GM19372 (cell line): Measurements from ENCODE around the gene VILL.

Experiments used
- ATAC-seq: cut with Tn5 transposase; IDR thresholded peaks from one replicate; pipeline ENCODE4 v1.9.1; 2021; ENCODE audit warnings: mild to moderate bottlenecking, low read depth, moderate library complexity; ENCODE audit not compliant: unreplicated experiment

Gene VILL

GRCh38 chr3:37997791-37998370 is 7.3 kb downstream of the VILL start:
- no peak for ATAC-seq

- no peak for ATAC-seq
Measured at GRCh38 chr3:37999836-38000235, 9.2 kb downstream of the VILL start.

- ATAC-seq = no peak
Measured at GRCh38 chr3:38000242-38000916, 9.8 kb downstream of the VILL start.

GRCh38 chr3:38000965-38001455 is 10.4 kb downstream of the VILL start:
- no peak for ATAC-seq

GRCh38 chr3:38001456-38002081 is 11.0 kb downstream of the VILL start:
- no peak for ATAC-seq

- ATAC-seq = no peak
Measured at GRCh38 chr3:38002291-38002876, 11.8 kb downstream of the VILL start.

GRCh38 chr3:38002940-38003339 is 12.4 kb downstream of the VILL start:
- no peak for ATAC-seq

- no peak for ATAC-seq
Measured at GRCh38 chr3:38003371-38003816, 12.8 kb downstream of the VILL start.

GRCh38 chr3:38003817-38004414 is 13.3 kb downstream of the VILL start:
- ATAC-seq = no peak

GRCh38 chr3:38004415-38005075 is 14.0 kb downstream of the VILL start:
- ATAC-seq = no peak

- no peak for ATAC-seq
Measured at GRCh38 chr3:38005076-38006020, 14.8 kb downstream of the VILL start.

GRCh38 chr3:38006031-38006430 is 15.4 kb downstream of the VILL start:
- ATAC-seq = no peak

- no peak for ATAC-seq
Measured at GRCh38 chr3:38006445-38006995, 15.9 kb downstream of the VILL start.

- ATAC-seq = no peak
Measured at GRCh38 chr3:38007754-38008090, 17.1 kb downstream of the VILL start.

- ATAC-seq = no peak
Measured at GRCh38 chr3:38008191-38008701, 17.7 kb downstream of the VILL start.

- ATAC-seq = no peak
Measured at GRCh38 chr3:38008971-38009580, 18.5 kb downstream of the VILL start.

- ATAC-seq = no peak
Measured at GRCh38 chr3:38009807-38010591, 19.4 kb downstream of the VILL start.

GRCh38 chr3:38011111-38011510 is 20.5 kb downstream of the VILL start:
- no peak for ATAC-seq
